Stimulated activated CD4-positive, alpha-beta T cell treated with anti-CD3 and anti-CD28 coated beads, Interleukin-15, amount 100 ng/mL, for 1 hour (primary cell): ENCODE data around the gene NBAS.

Experiments
- DNase-seq, 2 donors: peaks; one replicate each; pipeline ENCODE4 v3.0.0-alpha.2; 2020; ENCODE audit warnings: low read depth in 1 of 2, low spot score in 1 of 2

NBAS gene

GRCh38 chr2:15178946-15179345 lies 382.2 kb downstream of the NBAS start:
- DNase-seq = no peak

- peak; percentile 21 to 25 for DNase-seq
Observed at GRCh38 chr2:15177103-15177502, 384.0 kb downstream of the NBAS start.

GRCh38 chr2:15176604-15177003 lies 384.5 kb downstream of the NBAS start:
- DNase-seq = no peak

- DNase-seq = no peak
Observed at GRCh38 chr2:15174567-15174966, 386.6 kb downstream of the NBAS start.

GRCh38 chr2:15173501-15173900 lies 387.6 kb downstream of the NBAS start:
- DNase-seq = no peak

GRCh38 chr2:15172825-15173224 lies 388.3 kb downstream of the NBAS start:
- DNase-seq = no peak

GRCh38 chr2:15170070-15170775 lies 390.9 kb downstream of the NBAS start:
- DNase-seq = no peak

GRCh38 chr2:15169326-15170069 lies 391.6 kb downstream of the NBAS start:
- no peak for DNase-seq

- DNase-seq = no peak
Observed at GRCh38 chr2:15168116-15168515, 393.0 kb downstream of the NBAS start.

- no peak for DNase-seq
Observed at GRCh38 chr2:15166878-15167277, 394.3 kb downstream of the NBAS start.

- no peak for DNase-seq
Observed at GRCh38 chr2:15163326-15163725, 397.8 kb downstream of the NBAS start.

- DNase-seq = no peak
Observed at GRCh38 chr2:15162620-15163019, 398.5 kb downstream of the NBAS start.

GRCh38 chr2:15160201-15160991 lies 400.7 kb downstream of the NBAS start:
- DNase-seq = no peak

GRCh38 chr2:15159751-15160177 lies 401.4 kb downstream of the NBAS start:
- DNase-seq = no peak

- no peak for DNase-seq
Observed at GRCh38 chr2:15159206-15159605, 401.9 kb downstream of the NBAS start.

- DNase-seq = no peak
Observed at GRCh38 chr2:15158532-15158931, 402.6 kb downstream of the NBAS start.

GRCh38 chr2:15158100-15158499 lies 403.0 kb downstream of the NBAS start:
- no peak for DNase-seq

- no peak for DNase-seq
Observed at GRCh38 chr2:15155959-15156574, 405.1 kb downstream of the NBAS start.

- DNase-seq = no peak
Observed at GRCh38 chr2:15154297-15154696, 406.8 kb downstream of the NBAS start.

GRCh38 chr2:15152382-15152781 lies 408.8 kb downstream of the NBAS start:
- DNase-seq = no peak

GRCh38 chr2:15149063-15149462 lies 412.1 kb downstream of the NBAS start:
- no peak for DNase-seq
